Activated CD8-positive, alpha-beta memory T cell treated with anti-CD3 and anti-CD28 coated beads, Interleukin-2, amount 50 U/mL, for 24 hours (primary cell): ENCODE data around the gene TBC1D7.

Source experiments
- DNase-seq: peaks from one replicate; pipeline ENCODE4 v3.0.0-alpha.2; 2020; ENCODE audit errors: extremely low read depth

Gene TBC1D7

DNA sequence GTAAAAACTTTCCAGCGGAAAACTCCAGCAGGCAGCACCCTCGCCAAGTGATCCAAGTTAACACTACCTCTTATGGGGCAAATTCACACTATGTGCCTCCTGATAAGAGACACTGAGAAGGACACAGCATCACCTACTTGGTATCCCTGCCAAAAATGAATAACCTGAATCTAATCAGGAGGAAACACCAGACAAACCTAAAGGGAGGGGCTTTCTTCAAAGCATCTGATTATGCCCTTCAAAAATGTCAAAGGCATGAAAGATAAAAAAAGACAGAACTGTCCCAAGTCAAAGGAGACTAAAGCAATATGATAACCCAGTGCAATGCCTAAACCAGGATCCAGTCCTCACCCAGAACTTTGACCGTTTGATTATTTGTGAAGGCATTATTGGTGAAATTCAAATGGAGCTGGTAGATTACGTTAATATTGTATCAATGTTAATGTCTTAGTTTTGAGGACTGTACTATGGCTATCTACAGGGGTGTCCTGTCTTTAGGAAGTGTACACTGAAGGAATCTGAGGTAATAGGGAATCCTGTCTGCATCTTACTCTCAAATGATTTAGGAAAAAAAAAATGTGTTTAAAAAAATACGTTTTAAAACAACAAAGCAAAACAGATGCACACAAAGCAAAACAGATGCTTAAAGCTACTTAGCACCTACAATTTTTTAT is 8.3 kb downstream of the TBC1D7 start:
- no peak for DNase-seq

GRCh38 chr6:13318821-13319220 is 9.5 kb downstream of the TBC1D7 start:
- DNase-seq: no peak

DNA sequence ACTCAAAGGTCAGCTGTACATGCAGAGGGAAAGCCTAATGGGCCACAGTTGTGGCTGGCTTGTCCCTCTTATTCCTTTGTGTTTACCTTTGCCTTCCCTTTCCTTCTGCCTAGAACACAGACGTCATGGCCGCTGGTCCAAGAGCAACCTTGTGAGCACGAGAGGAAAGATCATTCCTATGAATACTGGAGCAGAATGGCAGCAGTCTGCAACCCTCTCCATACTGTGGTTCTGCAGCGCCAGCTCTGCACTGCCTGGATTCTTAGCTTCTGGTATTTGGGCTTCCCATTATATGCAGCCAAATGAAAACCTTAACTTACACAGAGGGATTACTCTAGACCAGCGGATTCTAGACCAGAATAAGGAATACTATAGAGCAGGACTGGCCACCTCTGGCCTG is 12.4 kb downstream of the TBC1D7 start:
- DNase-seq: no peak

DNA sequence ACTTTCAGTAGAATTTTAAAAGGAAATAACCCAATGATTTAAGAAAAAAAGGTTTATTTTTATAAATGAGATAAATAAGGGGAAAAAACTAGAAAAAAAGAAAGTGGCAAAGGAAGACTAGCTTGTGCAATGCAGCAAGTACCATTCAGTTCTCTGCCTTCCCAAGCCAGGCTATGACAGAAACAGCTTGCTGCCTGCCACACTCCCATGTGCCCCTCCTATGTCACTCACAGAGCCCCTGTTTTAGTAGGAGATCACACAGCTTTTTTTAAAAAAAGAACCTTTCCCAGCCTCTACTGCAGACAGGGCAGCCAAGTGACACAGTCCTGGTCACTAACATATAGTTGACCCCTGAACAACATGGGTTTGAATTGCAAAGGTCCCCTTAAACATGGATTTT is 13.5 kb downstream of the TBC1D7 start:
- no peak for DNase-seq

- no peak for DNase-seq
Measured at GRCh38 chr6:13311155-13311554, 17.2 kb downstream of the TBC1D7 start.

GRCh38 chr6:13308332-13308731 is 20.0 kb downstream of the TBC1D7 start:
- no peak for DNase-seq

GRCh38 chr6:13307508-13307995 is 20.8 kb downstream of the TBC1D7 start:
- no peak for DNase-seq

DNA sequence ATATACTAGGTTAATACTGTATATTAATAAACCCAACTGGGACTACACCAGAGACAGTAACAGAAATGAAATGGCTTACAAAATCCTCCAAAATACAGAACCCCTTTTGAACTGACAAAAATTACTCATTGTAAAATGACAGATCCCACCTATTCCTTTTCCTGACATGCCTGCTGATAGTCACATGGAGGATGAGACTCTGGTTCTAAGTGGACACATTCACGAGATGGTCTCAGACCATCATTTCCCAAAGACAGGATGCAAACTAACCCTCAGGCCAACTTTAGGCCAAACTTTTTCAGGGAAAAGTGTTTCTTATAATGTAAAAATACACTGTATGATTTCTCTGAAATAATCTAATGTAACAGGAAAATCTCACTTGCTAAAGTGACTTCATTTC is 22.5 kb downstream of the TBC1D7 start:
- no peak for DNase-seq

DNA sequence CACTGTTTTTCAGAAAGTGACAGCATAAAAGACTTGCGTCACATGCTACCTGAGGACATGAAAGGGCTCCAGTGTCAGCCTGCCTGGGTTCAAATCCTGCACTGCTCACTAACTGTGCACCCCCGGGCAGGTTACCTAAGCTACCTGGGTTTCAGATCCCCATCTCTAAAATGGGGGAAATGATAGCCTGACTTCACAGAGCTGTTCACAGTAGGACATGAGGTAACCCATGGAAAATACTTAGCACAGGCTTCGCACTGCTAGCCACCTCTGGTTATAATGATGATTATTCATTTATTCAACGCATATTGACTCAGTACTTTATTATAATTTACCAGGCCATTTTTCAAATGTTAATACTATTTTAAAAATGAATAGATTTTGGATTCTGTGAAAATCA is 23.0 kb downstream of the TBC1D7 start:
- no peak for DNase-seq

GRCh38 chr6:13304580-13305260 is 23.6 kb downstream of the TBC1D7 start:
- DNase-seq: no peak

GRCh38 chr6:13304101-13304500 is 24.2 kb downstream of the TBC1D7 start:
- DNase-seq: no peak

DNA sequence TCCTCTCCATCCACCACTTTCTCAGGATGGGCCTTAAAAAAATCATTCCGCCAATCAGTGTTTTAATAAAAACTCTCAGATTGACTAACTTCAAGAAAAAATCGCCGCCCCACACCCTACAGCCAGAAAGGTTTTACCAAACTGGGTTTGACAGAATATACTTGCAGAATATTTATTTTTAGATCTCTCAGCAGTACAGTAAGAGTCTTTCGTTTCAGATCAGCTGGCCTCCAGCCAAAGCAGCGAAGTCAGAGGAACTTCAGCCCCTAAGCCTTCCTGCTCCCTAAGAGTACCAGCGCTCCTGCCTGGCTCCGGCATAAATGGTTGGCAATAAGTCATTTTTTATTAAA is 24.7 kb downstream of the TBC1D7 start:
- no peak for DNase-seq

GRCh38 chr6:13302751-13303667 is 25.3 kb downstream of the TBC1D7 start:
- DNase-seq: no peak

DNA sequence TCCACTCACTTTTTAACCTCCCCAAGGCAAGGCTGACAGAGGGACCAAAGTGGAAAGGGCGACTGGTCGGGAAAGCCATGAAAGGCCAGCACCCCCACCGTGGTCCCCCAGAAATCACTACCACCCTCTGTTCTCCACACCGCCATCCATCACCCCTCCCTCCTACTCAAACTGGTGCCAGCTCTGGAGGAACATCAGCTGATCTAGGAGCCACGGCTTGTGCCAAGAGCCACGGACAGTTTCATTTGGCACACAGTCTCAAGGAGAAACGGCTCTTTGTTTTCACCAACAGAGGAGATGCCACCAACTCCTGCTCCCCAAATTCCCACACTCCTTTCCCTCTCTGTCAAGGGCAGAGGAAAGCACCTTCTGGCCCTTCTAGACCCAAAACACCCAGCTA is 26.0 kb downstream of the TBC1D7 start:
- DNase-seq: no peak

GRCh38 chr6:13300643-13301590 is 27.4 kb downstream of the TBC1D7 start:
- DNase-seq: no peak

DNA sequence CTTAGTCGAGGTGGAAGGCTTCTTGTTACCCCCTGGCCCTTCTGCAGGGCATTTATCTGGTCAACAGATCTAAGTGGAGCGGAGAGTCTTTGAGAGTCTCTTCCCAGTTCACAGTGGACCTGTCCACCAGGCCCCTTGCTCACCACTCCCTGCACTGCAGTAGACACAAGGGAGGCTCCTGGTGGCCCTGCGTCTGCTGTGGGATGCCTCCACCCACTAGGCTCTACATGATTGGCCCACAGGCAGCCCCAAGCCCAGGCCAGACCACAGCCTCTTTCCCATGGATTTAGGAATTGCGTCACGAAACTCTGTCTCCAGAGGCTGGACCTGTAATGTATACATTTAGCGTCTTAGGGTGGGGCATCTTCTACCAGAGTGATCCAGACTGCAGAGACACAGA is 28.4 kb downstream of the TBC1D7 start:
- no peak for DNase-seq

GRCh38 chr6:13299403-13299821 is 28.9 kb downstream of the TBC1D7 start:
- DNase-seq: no peak

- no peak for DNase-seq
Measured at GRCh38 chr6:13298446-13298845, 29.9 kb downstream of the TBC1D7 start.

DNA sequence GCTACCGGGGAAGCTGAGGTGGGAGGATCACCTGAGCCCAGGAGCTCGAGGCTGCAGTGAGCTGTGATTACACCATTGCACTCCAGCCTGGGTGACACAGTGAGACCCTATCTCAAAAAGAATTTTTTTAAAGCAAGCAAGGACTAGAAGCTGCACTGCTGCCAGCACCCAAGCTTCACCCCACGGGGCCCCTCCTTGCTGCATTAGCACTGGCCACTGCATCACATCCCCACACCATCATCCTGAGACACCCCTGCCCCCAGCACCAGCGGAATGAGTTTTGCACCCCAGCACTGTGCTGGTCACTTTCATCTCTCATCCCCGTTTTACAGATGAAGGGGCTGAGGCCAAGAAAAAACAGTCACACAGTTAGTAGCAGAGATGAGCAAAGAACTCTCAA is 30.9 kb downstream of the TBC1D7 start:
- DNase-seq: no peak

- DNase-seq: no peak
Measured at GRCh38 chr6:13296536-13296997, 31.8 kb downstream of the TBC1D7 start.

- DNase-seq: no peak
Measured at GRCh38 chr6:13295576-13295975, 32.8 kb downstream of the TBC1D7 start.
